ENCODE measurements around the gene IL21.

GRCh38 chr4:122603156-122603574 lies 17.7 kb downstream of the IL21 start:
- TF ChIP-seq TCF12 (IDR thresholded peaks at IDR 0.05; ENCODE audit: low read depth) (no peak), MAX (IDR thresholded peaks at IDR 0.05) (no peak), TAF1 (IDR thresholded peaks at IDR 0.05; ENCODE audit: low read depth) (no peak), CEBPB (IDR thresholded peaks at IDR 0.05) (no peak), TEAD4 (IDR thresholded peaks at IDR 0.05) (no peak), FOXM1 (IDR thresholded peaks at IDR 0.05; ENCODE audit: borderline replicate concordance, low read depth) (no peak), ZBTB7A (IDR thresholded peaks at IDR 0.05; ENCODE audit: low read depth) (no peak), CREB1 (IDR thresholded peaks at IDR 0.05; ENCODE audit: low read depth) (no peak), REST (IDR thresholded peaks at IDR 0.05; ENCODE audit: low read depth) (no peak), RAD21 (IDR thresholded peaks at IDR 0.05; ENCODE audit: low read depth) (no peak), EGR1 (IDR thresholded peaks at IDR 0.05) (no peak), NFIC (IDR thresholded peaks at IDR 0.05) (no peak), EP300 (IDR thresholded peaks at IDR 0.05; ENCODE audit: borderline replicate concordance) (no peak), USF1 (IDR thresholded peaks at IDR 0.05) (no peak)
